Measurements from ENCODE around the gene SSBP2.

Gene SSBP2

GRCh38 chr5:81552852-81553566 is 197.9 kb downstream of the SSBP2 start:
- no peak for TF ChIP-seq EZH2 (IDR thresholded peaks at IDR 0.05; ENCODE audit: borderline replicate concordance, low read depth, low read length, severe bottlenecking)
- TF ChIP-seq, protein P1, sequence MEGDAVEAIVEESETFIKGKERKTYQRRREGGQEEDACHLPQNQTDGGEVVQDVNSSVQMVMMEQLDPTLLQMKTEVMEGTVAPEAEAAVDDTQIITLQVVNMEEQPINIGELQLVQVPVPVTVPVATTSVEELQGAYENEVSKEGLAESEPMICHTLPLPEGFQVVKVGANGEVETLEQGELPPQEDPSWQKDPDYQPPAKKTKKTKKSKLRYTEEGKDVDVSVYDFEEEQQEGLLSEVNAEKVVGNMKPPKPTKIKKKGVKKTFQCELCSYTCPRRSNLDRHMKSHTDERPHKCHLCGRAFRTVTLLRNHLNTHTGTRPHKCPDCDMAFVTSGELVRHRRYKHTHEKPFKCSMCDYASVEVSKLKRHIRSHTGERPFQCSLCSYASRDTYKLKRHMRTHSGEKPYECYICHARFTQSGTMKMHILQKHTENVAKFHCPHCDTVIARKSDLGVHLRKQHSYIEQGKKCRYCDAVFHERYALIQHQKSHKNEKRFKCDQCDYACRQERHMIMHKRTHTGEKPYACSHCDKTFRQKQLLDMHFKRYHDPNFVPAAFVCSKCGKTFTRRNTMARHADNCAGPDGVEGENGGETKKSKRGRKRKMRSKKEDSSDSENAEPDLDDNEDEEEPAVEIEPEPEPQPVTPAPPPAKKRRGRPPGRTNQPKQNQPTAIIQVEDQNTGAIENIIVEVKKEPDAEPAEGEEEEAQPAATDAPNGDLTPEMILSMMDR (IDR thresholded peaks at IDR 0.05; ENCODE audit: borderline replicate concordance, extremely low read depth, low read length, poor library complexity, severe bottlenecking) = no peak
- no peaks in the 10 kb centered on the region for H3K9me3 ChIP-seq (ENCODE audit: insufficient read depth, low read length, severe bottlenecking)
- H3K9ac ChIP-seq (ENCODE audit: low read depth, low read length) = no peak overlapping the region
- ATAC-seq (ENCODE audit: insufficient read depth, low read depth) (no peak), DNase-seq (no peak)
- H2AFZ ChIP-seq (ENCODE audit: low read depth, low read length) = no peak overlapping the region
- H3K4me2 ChIP-seq (ENCODE audit: insufficient read depth, low read length) = no peak overlapping the region
- H3K36me3 ChIP-seq (ENCODE audit: insufficient read depth, low read length) = peaks cover 23% of the 10 kb centered on the region
- H4K20me1 ChIP-seq (ENCODE audit: insufficient read depth, low read length) = no peaks in the 10 kb centered on the region
- no peak overlapping the region for H3K4me3 ChIP-seq (ENCODE audit: low read depth in 1 of 2, low read length in 2 of 2)
- no peak overlapping the region for H3K27ac ChIP-seq (ENCODE audit: low read length)
- peaks cover 26% of the 10 kb centered on the region for H3K4me1 ChIP-seq (ENCODE audit: insufficient read depth, low read length)
- peaks cover 92% of the 10 kb centered on the region for H3K79me2 ChIP-seq (ENCODE audit: insufficient read depth, low read length)
- no peaks in the 10 kb centered on the region for H3K27me3 ChIP-seq (ENCODE audit: insufficient read depth, low read length, poor library complexity)

DNA sequence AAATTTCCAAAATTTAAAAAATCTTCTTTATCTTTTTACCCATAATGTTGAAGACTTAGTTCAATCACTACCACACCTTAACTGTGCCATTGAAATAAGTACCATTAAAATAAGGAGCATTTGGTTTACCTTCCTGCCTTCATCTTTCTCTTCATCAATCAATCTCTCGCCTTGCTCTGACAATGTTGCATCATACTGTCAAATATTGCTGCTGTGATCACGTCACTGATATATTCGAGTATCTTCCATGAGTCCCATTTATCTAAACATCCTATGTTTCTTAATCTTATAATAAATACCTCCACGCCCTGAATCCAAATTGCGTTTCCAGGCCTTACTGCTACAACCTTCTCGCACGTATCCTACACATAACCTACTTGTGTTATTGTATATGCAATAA is 201.8 kb downstream of the SSBP2 start:
- no peaks in the 10 kb centered on the region for H4K20me1 ChIP-seq (ENCODE audit: insufficient read depth, low read length)
- DNase-seq (no peak), ATAC-seq (ENCODE audit: insufficient read depth, low read depth) (no peak)
- no peak overlapping the region for H3K27ac ChIP-seq (ENCODE audit: low read length)
- no peaks in the 10 kb centered on the region for H3K27me3 ChIP-seq (ENCODE audit: insufficient read depth, low read length, poor library complexity)
- H3K36me3 ChIP-seq (ENCODE audit: insufficient read depth, low read length) = peaks cover 53% of the 10 kb centered on the region
- H2AFZ ChIP-seq (ENCODE audit: low read depth, low read length) = no peak overlapping the region
- H3K9me3 ChIP-seq (ENCODE audit: insufficient read depth, low read length, severe bottlenecking) = no peaks in the 10 kb centered on the region
- H3K4me2 ChIP-seq (ENCODE audit: insufficient read depth, low read length) = no peak overlapping the region
- H3K9ac ChIP-seq (ENCODE audit: low read depth, low read length) = no peak overlapping the region
- H3K4me3 ChIP-seq (ENCODE audit: low read depth in 1 of 2, low read length in 2 of 2) = no peak overlapping the region
- TF ChIP-seq, protein P1 (IDR thresholded peaks at IDR 0.05; ENCODE audit: borderline replicate concordance, extremely low read depth, low read length, poor library complexity, severe bottlenecking) = no peak
- TF ChIP-seq EZH2 (IDR thresholded peaks at IDR 0.05; ENCODE audit: borderline replicate concordance, low read depth, low read length, severe bottlenecking) = no peak
- peaks cover 94% of the 10 kb centered on the region for H3K79me2 ChIP-seq (ENCODE audit: insufficient read depth, low read length)
- H3K4me1 ChIP-seq (ENCODE audit: insufficient read depth, low read length) = peaks cover 7% of the 10 kb centered on the region; the same call in 1 of the 2 replicates

DNA sequence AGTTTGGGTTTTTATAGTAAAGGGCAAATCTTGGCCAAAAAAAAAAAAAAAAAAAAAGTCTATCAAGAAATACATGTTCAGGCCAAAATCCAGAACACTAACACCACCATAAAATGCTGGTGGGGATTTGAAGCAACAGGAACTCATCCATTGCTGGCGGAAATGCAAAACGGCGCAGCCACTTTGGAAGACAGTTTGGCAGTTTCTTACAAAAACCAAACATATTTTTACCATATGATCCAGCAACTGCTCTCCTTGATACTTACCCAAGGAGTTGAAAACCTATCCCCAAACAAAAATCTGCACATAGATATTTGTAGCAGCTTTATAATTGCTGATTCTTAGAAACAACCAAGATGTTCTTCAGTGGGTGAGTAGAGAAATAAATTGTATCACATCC is 203.9 kb downstream of the SSBP2 start:
- no peak for DNase-seq
- Histone ChIP-seq H3K4me3 (ENCODE audit: low read depth in 1 of 2, low read length in 2 of 2) (no peak overlapping the region), H3K4me1 (ENCODE audit: insufficient read depth, low read length) (peaks cover 7% of the 10 kb centered on the region), H4K20me1 (ENCODE audit: insufficient read depth, low read length) (no peaks in the 10 kb centered on the region), H3K36me3 (ENCODE audit: insufficient read depth, low read length) (peaks cover 67% of the 10 kb centered on the region), H3K9me3 (ENCODE audit: insufficient read depth, low read length, severe bottlenecking) (no peaks in the 10 kb centered on the region), H3K27ac (ENCODE audit: low read length) (peak overlapping the region; percentile 28; the same call in 1 of the 2 replicates), H2AFZ (ENCODE audit: low read depth, low read length) (no peak overlapping the region), H3K27me3 (ENCODE audit: insufficient read depth, low read length, poor library complexity) (no peaks in the 10 kb centered on the region), H3K4me2 (ENCODE audit: insufficient read depth, low read length) (no peak overlapping the region), H3K9ac (ENCODE audit: low read depth, low read length) (no peak overlapping the region), H3K79me2 (ENCODE audit: insufficient read depth, low read length) (peaks cover 93% of the 10 kb centered on the region)
- no peak for ATAC-seq (ENCODE audit: insufficient read depth, low read depth)
- TF ChIP-seq, protein P1 (IDR thresholded peaks at IDR 0.05; ENCODE audit: borderline replicate concordance, extremely low read depth, low read length, poor library complexity, severe bottlenecking) = no peak
- no peak for TF ChIP-seq EZH2 (IDR thresholded peaks at IDR 0.05; ENCODE audit: borderline replicate concordance, low read depth, low read length, severe bottlenecking)
